ENCODE measurements around the gene ALDOB. TPM values are rescaled to one million over a fixed set of nuclear protein-coding genes. Genes with fewer than 3 reads are reported as not detected.

The ALDOB gene
- total RNA-seq, 1 experiment from 2014 or later = 1.2 TPM

GRCh38 chr9:101460965-101461364 is 25.4 kb upstream of the ALDOB start:
- H3K27ac ChIP-seq (ENCODE audit: low read depth, low read length) = no peak overlapping the region
- H3K4me3 ChIP-seq (replicated peaks in 1 of 2; ENCODE audit: low read depth in 1 of 2, low read length in 2 of 2) = no peak overlapping the region
- no peaks in the 10 kb centered on the region for H3K9me3 ChIP-seq (ENCODE audit: control insufficient read depth in 1 of 2, insufficient read depth in 1 of 2, low read depth in 1 of 2, low read length in 2 of 2)
- no TSS peak for BruUV-seq (replicated peaks)
- H3K36me3 ChIP-seq (ENCODE audit: control insufficient read depth in 1 of 2, insufficient read depth in 2 of 2, low read length in 2 of 2) = no peaks in the 10 kb centered on the region
- ChIA-PET POLR2A (interaction anchor here (1.8 kb wide), 1 partner anchor 72 kb away, joined by 5 read pairs; no protein-coding TSS in a partner anchor), RAD21 (ENCODE audit: low non-redundant PET in 1 of 2, low total read pairs in 2 of 2, uncharacterized antibody in 2 of 2, unreplicated experiment in 2 of 2) (no interaction called here), CTCF (interaction anchor here (2.2 to 3.1 kb wide), 2 partner anchors 12 to 25 kb away, joined by 6 to 18 read pairs; a partner anchor contains a TSS)
- no peak for TF ChIP-seq REST (IDR thresholded peaks at IDR 0.05; ENCODE audit: low read depth)
- TF ChIP-seq YY1 (IDR thresholded peaks at IDR 0.05; ENCODE audit: extremely low read depth, insufficient replicate concordance, low read depth, low read length) = no peak
- TF ChIP-seq ZFX (IDR thresholded peaks at IDR 0.05) = no peak
- TF ChIP-seq CBX3 (IDR thresholded peaks at IDR 0.05; ENCODE audit: low read depth) = no peak
- TF ChIP-seq TCF7L2 (IDR thresholded peaks at IDR 0.05; ENCODE audit: borderline replicate concordance, extremely low read depth, insufficient read depth, insufficient read length) = no peak
- no peak for TF ChIP-seq MAX (IDR thresholded peaks at IDR 0.05)
- no peak for TF ChIP-seq SIN3A (IDR thresholded peaks at IDR 0.05; ENCODE audit: low read depth)
- no peak for TF ChIP-seq SP1 (IDR thresholded peaks at IDR 0.05; ENCODE audit: low read depth)
- no peak for TF ChIP-seq ZNF274 (IDR thresholded peaks at IDR 0.05; ENCODE audit: low read depth, low read length)
- TF ChIP-seq CTCF (IDR thresholded peaks at IDR 0.05 in 2 of 3, conservative IDR thresholded peaks at IDR 0.05 in 1 of 3; ENCODE audit: borderline replicate concordance in 1 of 3, insufficient read depth in 1 of 3, low read depth in 2 of 3, low read length in 2 of 3) = no peak
- no peak for TF ChIP-seq SRF (IDR thresholded peaks at IDR 0.05; ENCODE audit: low read depth)
- no peak for TF ChIP-seq POLR2AphosphoS5 (IDR thresholded peaks at IDR 0.05; ENCODE audit: low read depth, low read length)
- TF ChIP-seq ZBTB33 (IDR thresholded peaks at IDR 0.05; ENCODE audit: extremely low read depth, insufficient replicate concordance, low read length) = no peak
- TF ChIP-seq FOSL1 (IDR thresholded peaks at IDR 0.05; ENCODE audit: low read depth) = no peak
- no peak for TF ChIP-seq JUND (IDR thresholded peaks at IDR 0.05)
- no peak for TF ChIP-seq CEBPB (IDR thresholded peaks at IDR 0.05; ENCODE audit: low read depth)
- TF ChIP-seq EZH2phosphoT487 (IDR thresholded peaks at IDR 0.05; ENCODE audit: borderline replicate concordance) = no peak
- TF ChIP-seq ATF3 (IDR thresholded peaks at IDR 0.05) = no peak
- TF ChIP-seq EGR1 (IDR thresholded peaks at IDR 0.05; ENCODE audit: low read depth) = no peak
- DNase-seq (ENCODE audit: low read depth, low spot score) = no peak
- no peak overlapping the region for H3K9ac ChIP-seq (ENCODE audit: low read length)
- H3K4me2 ChIP-seq (ENCODE audit: low read length) = no peak overlapping the region
- intact Hi-C loops (cut with micrococcal nuclease) = no loop called here
- H3K79me2 ChIP-seq (ENCODE audit: insufficient read depth, low read length) = no peaks in the 10 kb centered on the region
- H3K9me2 ChIP-seq (ENCODE audit: insufficient read depth) = no peaks in the 10 kb centered on the region
- H2AFZ ChIP-seq (ENCODE audit: low read depth, low read length, poor library complexity, severe bottlenecking) = no peak overlapping the region
- H3K4me1 ChIP-seq (ENCODE audit: control insufficient read depth in 1 of 2, insufficient read depth in 2 of 2, low read length in 2 of 2) = peaks cover 16 to 34% of the 10 kb centered on the region in 2 experiments; a peak in 3 of 4 replicates
- no peak for ATAC-seq
- H4K20me1 ChIP-seq (ENCODE audit: insufficient read depth) = no peaks in the 10 kb centered on the region
- H3K27me3 ChIP-seq (ENCODE audit: insufficient read depth, low read length) = no peaks in the 10 kb centered on the region
